A549 (cell line): ENCODE results near the gene ITPA. TPM values are rescaled to one million over a fixed set of nuclear protein-coding genes. Genes with fewer than 3 reads are reported as not detected.

Source experiments
- ATAC-seq, 2 experiments: fragments of 200-7000 bp in 1 of 2; fragments of >200 bp in 1 of 2; cut with Nextera tagmentation in 1 of 2; cut with Tn5 transposase in 1 of 2; 3 replicates each; pipeline versions ENCODE4 v1.8.0 to v1.9.1; 2018 to 2020; ENCODE audit warnings: mild to moderate bottlenecking in 1 of 2, moderate library complexity in 1 of 2
- CTCF ChIA-PET: fragments of 300-600 bp; sonication (Branson Sonifier 250); formaldehyde crosslinking; extraction: SDS; loops from one replicate; lab custom pipeline; 2021; ENCODE audit warnings: antibody characterized with exemption, inconsistent platforms; lab: Yijun Ruan, JAX
- POLR2A ChIA-PET: fragments of 350-600 bp; formaldehyde crosslinking; extraction: SDS; loops from one replicate; lab custom pipeline; 2021; ENCODE audit warnings: antibody characterized with exemption, inconsistent platforms; lab: Yijun Ruan, JAX
- DNase-seq, 2 experiments: peaks; one replicate each; pipeline versions ENCODE4 v3.0.0 to v3.0.0-alpha.2; 2011 to 2016; ENCODE audit warnings: low read depth in 1 of 2, low spot score in 1 of 2
- FAIRE-seq: peaks from 2 replicates; lab custom pipeline; 2011; peaks lifted over from hg19 to GRCh38; lab: Jason Lieb, UNC
- H3K27ac ChIP-seq, 2 experiments: fragments of >200 bp; sonication (Bioruptor Twin); formaldehyde crosslinking; 3 replicates each; pipeline ENCODE4 v1.5.1; 2016 to 2017
- H3K4me1 ChIP-seq: fragments of >200 bp; sonication (Bioruptor Twin); formaldehyde crosslinking; 3 replicates; pipeline ENCODE4 v1.6.1; 2016
- H3K4me2 ChIP-seq: fragments of >200 bp; sonication (Bioruptor Twin); formaldehyde crosslinking; 3 replicates; pipeline ENCODE4 v1.6.1; 2016
- H3K4me3 ChIP-seq: fragments of >200 bp; sonication (Bioruptor Twin); formaldehyde crosslinking; 3 replicates; pipeline ENCODE4 v1.5.1; 2016
- H3K9me3 ChIP-seq: fragments of >200 bp; sonication (Bioruptor Twin); formaldehyde crosslinking; 3 replicates; pipeline ENCODE4 v1.6.1; 2016
- BCL3 ChIP-seq: fragments of >200 bp; sonication (Bioruptor Twin); formaldehyde crosslinking; IDR thresholded peaks from 3 replicates; pipeline ENCODE4 v1.6.1; 2016
- BHLHE40 ChIP-seq: IDR thresholded peaks from 2 replicates; pipeline ENCODE4 v1.6.1; 2012; ENCODE audit warnings: low read depth, low read length, inconsistent platforms
- CBX2 ChIP-seq: fragments of 200-600 bp; sonication (generic); IDR thresholded peaks from 2 replicates; pipeline ENCODE4 v1.6.1; 2016; ENCODE audit warnings: low read depth, mild to moderate bottlenecking, borderline replicate concordance
- CEBPB ChIP-seq, 2 experiments: fragments of >200 bp in 1 of 2; sonication (Bioruptor Twin) in 1 of 2; formaldehyde crosslinking in 1 of 2; IDR thresholded peaks; 2 replicates each; pipeline ENCODE4 v1.6.1; 2012 to 2016
- CHD2 ChIP-seq: fragments of 150-350 bp; IDR thresholded peaks from 2 replicates; pipeline ENCODE4 v1.6.1; 2014; ENCODE audit warnings: low read length; ENCODE audit not compliant: partially characterized antibody
- E2F6 ChIP-seq: IDR thresholded peaks from 2 replicates; pipeline ENCODE4 v1.6.1; 2012; ENCODE audit warnings: low read depth, borderline replicate concordance
- EHMT2 ChIP-seq: fragments of 200-600 bp; sonication (generic); IDR thresholded peaks from 2 replicates; pipeline ENCODE4 v1.6.1; 2016; ENCODE audit warnings: antibody characterized with exemption, low read depth, mild to moderate bottlenecking, moderate library complexity
- ELK1 ChIP-seq: fragments of 150-350 bp; IDR thresholded peaks from 2 replicates; pipeline ENCODE4 v1.6.1; 2014; ENCODE audit warnings: low read depth, mild to moderate bottlenecking, low read length
- FOSB ChIP-seq: fragments of 250-450 bp; sonication (Bioruptor Pico); IDR thresholded peaks from 2 replicates; pipeline ENCODE4 v1.5.0; 2020; ENCODE audit warnings: mild to moderate bottlenecking, moderate library complexity
- FOXS1 ChIP-seq: fragments of 250-450 bp; sonication (Bioruptor Pico); IDR thresholded peaks from 2 replicates; pipeline ENCODE4 v1.5.0; 2020; ENCODE audit warnings: mild to moderate bottlenecking, moderate library complexity
- HEYL ChIP-seq: fragments of 250-450 bp; sonication (Bioruptor Pico); IDR thresholded peaks from 2 replicates; pipeline ENCODE4 v1.8.0; 2021; ENCODE audit warnings: mild to moderate bottlenecking, moderate library complexity
- HOXB13 ChIP-seq: fragments of 250-450 bp; sonication (Bioruptor Pico); IDR thresholded peaks from 2 replicates; pipeline ENCODE4 v1.5.0; 2020; ENCODE audit warnings: low read depth, mild to moderate bottlenecking, moderate library complexity
- JUN ChIP-seq, 2 experiments: fragments of >200 bp; sonication (Bioruptor Twin); formaldehyde crosslinking; IDR thresholded peaks; 2 replicates in 1 of 2; 3 replicates in 1 of 2; pipeline ENCODE4 v1.6.1; 2016 to 2017
- JUNB ChIP-seq: fragments of >200 bp; sonication (Bioruptor Twin); formaldehyde crosslinking; IDR thresholded peaks from 2 replicates; pipeline ENCODE4 v1.6.1; 2016
- MAFK ChIP-seq: fragments of 450-650 bp; IDR thresholded peaks from 2 replicates; pipeline ENCODE4 v1.6.1; 2014; ENCODE audit not compliant: partially characterized antibody
- MAX ChIP-seq: IDR thresholded peaks from 2 replicates; pipeline ENCODE4 v1.6.1; 2012
- MAZ ChIP-seq: fragments of 150-350 bp; IDR thresholded peaks from 2 replicates; pipeline ENCODE4 v1.6.1; 2014; ENCODE audit warnings: antibody characterized with exemption, low read depth, low read length, borderline replicate concordance
- NFE2L2 ChIP-seq: fragments of 150-350 bp; conservative IDR thresholded peaks from 2 replicates; pipeline ENCODE4 v1.6.1; 2014; ENCODE audit warnings: low read length
- NPAS2 ChIP-seq: fragments of 250-450 bp; sonication (Bioruptor Pico); IDR thresholded peaks from 2 replicates; pipeline ENCODE4 v1.8.0; 2022; ENCODE audit warnings: mild to moderate bottlenecking, moderate library complexity, borderline replicate concordance
- PHF8 ChIP-seq: fragments of 200-600 bp; sonication (generic); IDR thresholded peaks from 2 replicates; pipeline ENCODE4 v1.6.1; 2016; ENCODE audit warnings: low read depth, mild to moderate bottlenecking, antibody characterized with exemption, moderate library complexity, borderline replicate concordance
- POLR2A ChIP-seq: IDR thresholded peaks from 2 replicates; pipeline ENCODE4 v1.6.1; 2012; ENCODE audit warnings: mild to moderate bottlenecking, low read length
- RAD21 ChIP-seq, 2 experiments: fragments of >200 bp in 1 of 2; sonication (Bioruptor Twin) in 1 of 2; formaldehyde crosslinking in 1 of 2; IDR thresholded peaks in 1 of 2; conservative IDR thresholded peaks in 1 of 2; 2 replicates in 1 of 2; 3 replicates in 1 of 2; pipeline ENCODE4 v1.6.1; 2012 to 2018; ENCODE audit warnings: inconsistent platforms in 1 of 2
- TFCP2L1 ChIP-seq: fragments of 250-450 bp; sonication (Bioruptor Pico); IDR thresholded peaks from 2 replicates; pipeline ENCODE4 v1.5.0; 2021; ENCODE audit warnings: mild to moderate bottlenecking
- TP53 ChIP-seq: fragments of 250-450 bp; sonication (Bioruptor Pico); IDR thresholded peaks from 2 replicates; pipeline ENCODE4 v1.5.0; 2021; ENCODE audit warnings: mild to moderate bottlenecking, moderate library complexity
- USF2 ChIP-seq: fragments of 450-650 bp; IDR thresholded peaks from 2 replicates; pipeline ENCODE4 v1.6.1; 2014; ENCODE audit warnings: antibody characterized with exemption
- ZFP36 ChIP-seq: fragments of 450-650 bp; IDR thresholded peaks from 2 replicates; pipeline ENCODE4 v1.6.1; 2014; ENCODE audit warnings: borderline replicate concordance; ENCODE audit not compliant: partially characterized antibody
- ZNF302 ChIP-seq: fragments of 250-450 bp; sonication (Bioruptor Pico); IDR thresholded peaks from 2 replicates; pipeline ENCODE4 v1.9.0; 2021; ENCODE audit warnings: inconsistent platforms, mild to moderate bottlenecking, moderate library complexity
- ZSCAN20 ChIP-seq: fragments of 250-450 bp; sonication (Bioruptor Pico); IDR thresholded peaks from 2 replicates; pipeline ENCODE4 v1.8.0; 2022; ENCODE audit warnings: mild to moderate bottlenecking, moderate library complexity
- WGBS: methylation state at CpG from one replicate; pipeline ENCODE4 v1.1.6; 2017; ENCODE audit errors: missing lambda C conversion rate; 5-methylcytosine and 5-hydroxymethylcytosine counted together
- polyA plus RNA-seq, 4 experiments: library from polyadenylated mRNA; depleted of rRNA in 3 of 4; stranded (reverse); fragments of >200 nt; fragmentation: RNase III in 1 of 4; extraction: RNeasy Plus Mini Kit Qiagen cat#74134 plus additional on column Dnase treatment in 1 of 4; gene quantifications; 2 replicates in 3 of 4; 3 replicates in 1 of 4; pipeline ENCODE4 v1.2.3, GENCODE V29; 2011 to 2017

The ITPA gene
- polyA plus RNA-seq, 2 of the 4 experiments (the other 2 are of a cell fraction) = 54.0 to 106 TPM

- H3K4me3 ChIP-seq = no peak overlapping the region
- WGBS = 95% methylated on average over 25 of the region's 41 CpGs
- CTCF ChIA-PET = interaction anchor here (1.1 to 2.6 kb wide), 4 partner anchors 14 to 54 kb away, joined by 3 to 7 read pairs (median 4); no protein-coding TSS in a partner anchor
- no peaks in the 10 kb centered on the region for H3K4me1 ChIP-seq
- POLR2A ChIA-PET = no interaction called here
- TF ChIP-seq ZNF302 (CRISPR knock-in tag) (no peak), FOSB (CRISPR knock-in tag) (no peak), MAZ (no peak), NFE2L2 (no peak), HOXB13 (no peak), MAX (no peak), ZSCAN20 (CRISPR knock-in tag) (no peak), E2F6 (no peak), JUNB (no peak), BHLHE40 (no peak), TFCP2L1 (CRISPR knock-in tag) (no peak), USF2 (no peak), CHD2 (no peak), PHF8 (no peak), ELK1 (no peak)
- H3K4me2 ChIP-seq = no peak overlapping the region
- DNase-seq (no peak), FAIRE-seq (no peak), ATAC-seq (no peak)
- no peak overlapping the region for H3K27ac ChIP-seq
- no peaks in the 10 kb centered on the region for H3K9me3 ChIP-seq
Measured at GRCh38 chr20:3164763-3165410, 44.4 kb upstream of the ITPA start.

- no peak overlapping the region for H3K27ac ChIP-seq
- 91% methylated on average over 41 of the region's 45 CpGs for WGBS
- ChIA-PET CTCF (interaction anchor here (1.1 to 2.6 kb wide), 2 partner anchors 13 to 48 kb away, joined by 3 to 7 read pairs; no protein-coding TSS in a partner anchor), POLR2A (no interaction called here)
- H3K9me3 ChIP-seq = no peaks in the 10 kb centered on the region
- TF ChIP-seq CEBPB (IDR thresholded peaks at IDR 0.05) (no peak), BCL3 (no peak), FOXS1 (no peak), CHD2 (no peak), NPAS2 (CRISPR knock-in tag) (no peak), ELK1 (no peak), USF2 (no peak), JUN (IDR thresholded peaks at IDR 0.05) (no peak), EHMT2 (no peak), POLR2A (no peak), MAFK (no peak), CBX2 (no peak), ZFP36 (no peak), HEYL (CRISPR knock-in tag) (no peak), TP53 (CRISPR knock-in tag) (no peak), RAD21 (conservative IDR thresholded peaks at IDR 0.05 in 1 of 2, IDR thresholded peaks at IDR 0.05 in 1 of 2) (no peak), PHF8 (no peak)
- ATAC-seq (peak in 1 of 2 experiments; percentile 10; a peak in 2 of 6 replicates), FAIRE-seq (no peak), DNase-seq (no peak)
- no peak overlapping the region for H3K4me3 ChIP-seq
- no peaks in the 10 kb centered on the region for H3K4me1 ChIP-seq
- no peak overlapping the region for H3K4me2 ChIP-seq
Measured at GRCh38 chr20:3165473-3166337, 43.6 kb upstream of the ITPA start.
